ENCODE measurements around the gene STRN.

GRCh38 chr2:36960773-36961172 lies 5.6 kb downstream of the STRN start:
- no peak for TF ChIP-seq CTCF (IDR thresholded peaks at IDR 0.05)
- TF ChIP-seq POLR2A (IDR thresholded peaks at IDR 0.05): no peak
